GM12892 (cell line): ENCODE measurements around the gene PHLDA3.

ENCODE experiments used
- POLR2A ChIP-seq: IDR thresholded peaks from 2 replicates; pipeline ENCODE4 v1.6.1; 2011; ENCODE audit warnings: low read depth, low read length, control low read depth
- POLR2AphosphoS5 ChIP-seq: IDR thresholded peaks from 2 replicates; pipeline ENCODE4 v1.6.1; 2011; ENCODE audit warnings: low read depth, low read length, control low read depth
- TAF1 ChIP-seq: IDR thresholded peaks from 2 replicates; pipeline ENCODE4 v1.6.1; 2011; ENCODE audit warnings: low read depth, mild to moderate bottlenecking, control low read depth, low read length, borderline replicate concordance

DNA sequence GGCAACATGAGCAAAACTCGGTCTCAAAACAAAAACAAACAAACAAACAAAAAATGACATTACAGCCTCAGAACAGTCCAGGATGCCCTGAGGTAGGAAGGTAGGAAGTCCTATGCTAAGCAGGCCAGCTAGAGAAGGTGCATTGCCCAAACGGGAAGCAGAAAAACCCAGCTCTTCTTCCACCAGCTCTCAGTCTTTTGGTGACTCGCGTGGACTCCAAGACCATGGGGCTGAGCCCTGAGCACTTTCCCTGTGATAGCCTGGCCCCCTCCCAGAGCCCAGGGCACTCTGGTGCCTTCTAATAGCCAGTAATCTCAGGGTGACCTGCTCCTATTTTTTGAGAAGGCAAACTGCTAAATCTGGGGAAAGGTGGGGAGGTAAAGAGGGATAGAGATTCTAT lies 16.1 kb downstream of the PHLDA3 start:
- no peak for TF ChIP-seq POLR2A
- no peak for TF ChIP-seq POLR2AphosphoS5
- no peak for TF ChIP-seq TAF1
